Measurements from ENCODE around the gene AGAP1.

DNA sequence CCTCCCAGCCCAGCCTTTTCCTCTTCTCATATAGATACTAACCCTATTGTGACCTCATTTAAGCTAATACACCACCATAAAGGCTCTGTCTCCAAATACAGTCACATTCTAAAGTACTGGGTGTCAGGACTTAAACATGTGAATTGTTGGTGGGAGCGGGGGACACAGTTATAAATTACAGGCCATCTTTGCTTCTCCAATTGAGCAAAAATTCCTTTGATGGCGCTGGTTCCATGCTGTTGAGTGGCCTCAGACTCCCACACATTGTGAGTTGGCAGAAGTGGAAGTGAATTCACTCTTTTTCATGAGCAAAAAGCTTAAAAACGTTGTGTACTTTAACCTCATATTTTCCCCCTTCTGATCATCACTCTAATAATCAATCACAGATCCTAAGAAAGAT is 628.4 kb downstream of the AGAP1 start:
- TF ChIP-seq, protein P1, sequence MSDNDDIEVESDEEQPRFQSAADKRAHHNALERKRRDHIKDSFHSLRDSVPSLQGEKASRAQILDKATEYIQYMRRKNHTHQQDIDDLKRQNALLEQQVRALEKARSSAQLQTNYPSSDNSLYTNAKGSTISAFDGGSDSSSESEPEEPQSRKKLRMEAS (IDR thresholded peaks at IDR 0.05): no peak
- TF ChIP-seq, protein P2, sequence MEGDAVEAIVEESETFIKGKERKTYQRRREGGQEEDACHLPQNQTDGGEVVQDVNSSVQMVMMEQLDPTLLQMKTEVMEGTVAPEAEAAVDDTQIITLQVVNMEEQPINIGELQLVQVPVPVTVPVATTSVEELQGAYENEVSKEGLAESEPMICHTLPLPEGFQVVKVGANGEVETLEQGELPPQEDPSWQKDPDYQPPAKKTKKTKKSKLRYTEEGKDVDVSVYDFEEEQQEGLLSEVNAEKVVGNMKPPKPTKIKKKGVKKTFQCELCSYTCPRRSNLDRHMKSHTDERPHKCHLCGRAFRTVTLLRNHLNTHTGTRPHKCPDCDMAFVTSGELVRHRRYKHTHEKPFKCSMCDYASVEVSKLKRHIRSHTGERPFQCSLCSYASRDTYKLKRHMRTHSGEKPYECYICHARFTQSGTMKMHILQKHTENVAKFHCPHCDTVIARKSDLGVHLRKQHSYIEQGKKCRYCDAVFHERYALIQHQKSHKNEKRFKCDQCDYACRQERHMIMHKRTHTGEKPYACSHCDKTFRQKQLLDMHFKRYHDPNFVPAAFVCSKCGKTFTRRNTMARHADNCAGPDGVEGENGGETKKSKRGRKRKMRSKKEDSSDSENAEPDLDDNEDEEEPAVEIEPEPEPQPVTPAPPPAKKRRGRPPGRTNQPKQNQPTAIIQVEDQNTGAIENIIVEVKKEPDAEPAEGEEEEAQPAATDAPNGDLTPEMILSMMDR (IDR thresholded peaks at IDR 0.05; ENCODE audit: low read depth, low read length, missing input control): no peak
- no peak for TF ChIP-seq ATF3 (IDR thresholded peaks at IDR 0.05)
- no peak for TF ChIP-seq JUND (IDR thresholded peaks at IDR 0.05)
- no peak for TF ChIP-seq TAF1 (conservative IDR thresholded peaks at IDR 0.05)
- TF ChIP-seq YY1 (IDR thresholded peaks at IDR 0.05): no peak
- TF ChIP-seq, protein P3, sequence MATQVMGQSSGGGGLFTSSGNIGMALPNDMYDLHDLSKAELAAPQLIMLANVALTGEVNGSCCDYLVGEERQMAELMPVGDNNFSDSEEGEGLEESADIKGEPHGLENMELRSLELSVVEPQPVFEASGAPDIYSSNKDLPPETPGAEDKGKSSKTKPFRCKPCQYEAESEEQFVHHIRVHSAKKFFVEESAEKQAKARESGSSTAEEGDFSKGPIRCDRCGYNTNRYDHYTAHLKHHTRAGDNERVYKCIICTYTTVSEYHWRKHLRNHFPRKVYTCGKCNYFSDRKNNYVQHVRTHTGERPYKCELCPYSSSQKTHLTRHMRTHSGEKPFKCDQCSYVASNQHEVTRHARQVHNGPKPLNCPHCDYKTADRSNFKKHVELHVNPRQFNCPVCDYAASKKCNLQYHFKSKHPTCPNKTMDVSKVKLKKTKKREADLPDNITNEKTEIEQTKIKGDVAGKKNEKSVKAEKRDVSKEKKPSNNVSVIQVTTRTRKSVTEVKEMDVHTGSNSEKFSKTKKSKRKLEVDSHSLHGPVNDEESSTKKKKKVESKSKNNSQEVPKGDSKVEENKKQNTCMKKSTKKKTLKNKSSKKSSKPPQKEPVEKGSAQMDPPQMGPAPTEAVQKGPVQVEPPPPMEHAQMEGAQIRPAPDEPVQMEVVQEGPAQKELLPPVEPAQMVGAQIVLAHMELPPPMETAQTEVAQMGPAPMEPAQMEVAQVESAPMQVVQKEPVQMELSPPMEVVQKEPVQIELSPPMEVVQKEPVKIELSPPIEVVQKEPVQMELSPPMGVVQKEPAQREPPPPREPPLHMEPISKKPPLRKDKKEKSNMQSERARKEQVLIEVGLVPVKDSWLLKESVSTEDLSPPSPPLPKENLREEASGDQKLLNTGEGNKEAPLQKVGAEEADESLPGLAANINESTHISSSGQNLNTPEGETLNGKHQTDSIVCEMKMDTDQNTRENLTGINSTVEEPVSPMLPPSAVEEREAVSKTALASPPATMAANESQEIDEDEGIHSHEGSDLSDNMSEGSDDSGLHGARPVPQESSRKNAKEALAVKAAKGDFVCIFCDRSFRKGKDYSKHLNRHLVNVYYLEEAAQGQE (IDR thresholded peaks at IDR 0.05): no peak
- no peak for TF ChIP-seq RXRA (IDR thresholded peaks at IDR 0.05)
- no peak for TF ChIP-seq EGR1 (IDR thresholded peaks at IDR 0.05; ENCODE audit: low read depth in 2 of 2)
- TF ChIP-seq RAD21 (IDR thresholded peaks at IDR 0.05): no peak

Measured in liver (tissue), 3 donors.